Epidermal melanocyte (primary cell): ENCODE measurements around the gene CRYGD.
A peak's percentile ranks its signal among the peaks of the same experiment; 100 is the strongest.

Experiments used
- DNase-seq: peaks from one replicate; pipeline ENCODE4 v3.0.0; 2011; ENCODE audit warnings: low spot score; ENCODE audit not compliant: insufficient read length

CRYGD gene

GRCh38 chr2:208090420-208090819, 33.9 kb downstream of the CRYGD start:
- DNase-seq: no peak

GRCh38 chr2:208086029-208086428, 38.3 kb downstream of the CRYGD start:
- no peak for DNase-seq

- no peak for DNase-seq
These were observed 40.5 kb downstream of the CRYGD start for GRCh38 chr2:208083807-208084206.

- no peak for DNase-seq
These were observed 47.0 kb downstream of the CRYGD start for GRCh38 chr2:208077276-208077675.

- DNase-seq: no peak
These were observed 49.5 kb downstream of the CRYGD start for GRCh38 chr2:208074610-208075356.

- peak; percentile 72 for DNase-seq
These were observed 52.0 kb downstream of the CRYGD start for GRCh38 chr2:208072250-208072892.
